GM12878 (cell line): Measurements from ENCODE around the gene C15orf39. TPM values are rescaled to one million over a fixed set of nuclear protein-coding genes. Genes with fewer than 3 reads are reported as not detected.

Source experiments
- BCL3 ChIP-seq: IDR thresholded peaks from 2 replicates; pipeline ENCODE4 v1.6.1; 2011; ENCODE audit warnings: borderline replicate concordance, low read depth, mild to moderate bottlenecking, moderate library complexity, low read length; ENCODE audit not compliant: insufficient read depth, poor library complexity, severe bottlenecking
- BCLAF1 ChIP-seq: fragments of 450-650 bp; IDR thresholded peaks from 2 replicates; pipeline ENCODE4 v1.6.1; 2017; ENCODE audit warnings: antibody characterized with exemption, mild to moderate bottlenecking, moderate library complexity
- CBX3 ChIP-seq: fragments of 200-600 bp; sonication (generic); IDR thresholded peaks from 2 replicates; pipeline ENCODE4 v1.6.1; 2016; ENCODE audit warnings: low read depth, borderline replicate concordance
- CEBPB ChIP-seq, 2 experiments: fragments of 150-350 bp in 1 of 2; IDR thresholded peaks; 2 replicates each; pipeline ENCODE4 v1.6.1; 2012 to 2014; ENCODE audit warnings: low read depth in 2 of 2, low read length in 2 of 2, borderline replicate concordance in 1 of 2, inconsistent platforms in 1 of 2
- CUX1 ChIP-seq: IDR thresholded peaks from 2 replicates; pipeline ENCODE4 v1.6.1; 2012; ENCODE audit warnings: improper control_type of control experiment, low read depth, low read length; ENCODE audit not compliant: insufficient replicate concordance
- GABPA ChIP-seq: IDR thresholded peaks from 2 replicates; pipeline ENCODE4 v1.6.1; 2014; ENCODE audit warnings: antibody characterized with exemption, low read depth, mild to moderate bottlenecking, inconsistent platforms
- HCFC1 ChIP-seq: fragments of 150-350 bp; IDR thresholded peaks from 2 replicates; pipeline ENCODE4 v1.6.1; 2014; ENCODE audit warnings: low read length
- KAT2A ChIP-seq: conservative IDR thresholded peaks from 2 replicates; pipeline ENCODE4 v1.6.1; 2011; ENCODE audit warnings: low read depth, low read length; ENCODE audit not compliant: control insufficient read depth
- MAX ChIP-seq: IDR thresholded peaks from 2 replicates; pipeline ENCODE4 v1.6.1; 2012; ENCODE audit warnings: low read depth, low read length, improper control_type of control experiment
- NBN ChIP-seq: fragments of 450-650 bp; IDR thresholded peaks from 2 replicates; pipeline ENCODE4 v1.6.1; 2016
- NR2F1 ChIP-seq: fragments of 450-650 bp; conservative IDR thresholded peaks from 2 replicates; pipeline ENCODE4 v1.6.1; 2017; ENCODE audit warnings: mild to moderate bottlenecking
- RELA ChIP-seq: fragments of 450-650 bp; IDR thresholded peaks from 2 replicates; pipeline ENCODE4 v1.8.0; 2014; ENCODE audit warnings: borderline replicate concordance; ENCODE audit not compliant: partially characterized antibody
- SREBF2 ChIP-seq: IDR thresholded peaks from 2 replicates; pipeline ENCODE4 v1.6.1; 2012; ENCODE audit warnings: mild to moderate bottlenecking, low read length
- STAT3 ChIP-seq: IDR thresholded peaks from 2 replicates; pipeline ENCODE4 v1.6.1; 2011; ENCODE audit warnings: low read depth, low read length, improper control_type of control experiment
- SUZ12 ChIP-seq: fragments of 200-600 bp; sonication (generic); IDR thresholded peaks from one replicate; pipeline ENCODE4 v1.6.1; 2018; ENCODE audit warnings: antibody characterized with exemption, mild to moderate bottlenecking; ENCODE audit not compliant: unreplicated experiment
- ZNF687 ChIP-seq: fragments of 450-650 bp; IDR thresholded peaks from 2 replicates; pipeline ENCODE4 v1.6.1; 2017; ENCODE audit warnings: mild to moderate bottlenecking, moderate library complexity
- polyA plus RNA-seq, 11 experiments: library from polyadenylated mRNA; depleted of rRNA in 4 of 11; unstranded in 6 of 11; stranded (reverse) in 5 of 11; fragments of >200 nt; fragmentation: Nextera tagmentation in 4 of 11; fragmentation: Illumina TruSeq in 1 of 11; extraction: Ambion mirVana in 4 of 11; extraction: Trizol in 1 of 11; gene quantifications; 1 replicate in 1 of 11; 2 replicates in 10 of 11; pipeline versions ENCODE4 v1.2.1 to v1.2.3, GENCODE V29; 2011 to 2016; ENCODE audit warnings: inconsistent platforms in 2 of 11, missing spikeins in 2 of 11, low read depth in 1 of 11
- total RNA-seq, 4 experiments: library from RNA; depleted of rRNA in 3 of 4; stranded (reverse); fragments of >200 nt in 3 of 4; fragmentation: Illumina TruSeq in 1 of 4; extraction: Trizol in 1 of 4; gene quantifications; 2 replicates each; pipeline versions ENCODE4 v1.2.1 to v1.2.3, GENCODE V29; 2013 to 2021

The C15orf39 gene
- total and polyA plus RNA-seq, 10 of the 15 experiments (the other 5 are each of a cell fraction or from before 2014, with no cell fraction given): 2.3 to 139 (median 33.0) TPM

- TF ChIP-seq STAT3 (no peak), CUX1 (no peak), ZNF687 (peak; percentile 72), SUZ12 (no peak), SREBF2 (no peak), CEBPB (IDR thresholded peaks at IDR 0.05; ENCODE audit: borderline replicate concordance in 1 of 2, low read depth in 2 of 2, low read length in 2 of 2) (no peak), NR2F1 (peak; percentile 95), KAT2A (no peak), BCLAF1 (no peak), RELA (no peak), MAX (no peak; the same call in 1 of the 2 replicates), BCL3 (peak; percentile 53), HCFC1 (no peak), CBX3 (no peak), NBN (no peak), GABPA (no peak)
Observed at GRCh38 chr15:75201616-75202250, at the start of gene C15orf39 (continued).
